ENCODE results near the gene ATP2C2.

Gene ATP2C2

GRCh38 chr16:84465154-84465553 is 96.8 kb downstream of the ATP2C2 start:
- Histone ChIP-seq H3K4me1 (ENCODE audit: control insufficient read depth, insufficient read depth, low read length, poor library complexity, severe bottlenecking) (no peaks in the 10 kb centered on the region), H3K27ac (ENCODE audit: insufficient read depth, low read length, poor library complexity, severe bottlenecking) (no peak overlapping the region), H3K4me3 (ENCODE audit: insufficient read depth, low read depth, low read length, poor library complexity, severe bottlenecking) (no peak overlapping the region), H3K27me3 (replicated peaks; ENCODE audit: control insufficient read depth, insufficient read depth, low read length, poor library complexity, severe bottlenecking) (no peaks in the 10 kb centered on the region), H3K9me3 (ENCODE audit: control insufficient read depth, low read length) (peaks cover 4% of the 10 kb centered on the region), H3K36me3 (ENCODE audit: control insufficient read depth, insufficient read depth, low read length) (peaks cover 5% of the 10 kb centered on the region)
- no peak for DNase-seq

- Histone ChIP-seq H3K27ac (ENCODE audit: insufficient read depth, low read length, poor library complexity, severe bottlenecking) (no peak overlapping the region), H3K4me3 (ENCODE audit: insufficient read depth, low read depth, low read length, poor library complexity, severe bottlenecking) (no peak overlapping the region), H3K27me3 (replicated peaks; ENCODE audit: control insufficient read depth, insufficient read depth, low read length, poor library complexity, severe bottlenecking) (no peaks in the 10 kb centered on the region), H3K36me3 (ENCODE audit: control insufficient read depth, insufficient read depth, low read length) (peaks cover 5% of the 10 kb centered on the region), H3K4me1 (ENCODE audit: control insufficient read depth, insufficient read depth, low read length, poor library complexity, severe bottlenecking) (no peaks in the 10 kb centered on the region), H3K9me3 (ENCODE audit: control insufficient read depth, low read length) (peaks cover 4% of the 10 kb centered on the region)
- DNase-seq: no peak
These were observed 98.4 kb downstream of the ATP2C2 start for GRCh38 chr16:84466692-84467091.

GRCh38 chr16:84467256-84467655 is 98.9 kb downstream of the ATP2C2 start:
- no peaks in the 10 kb centered on the region for H3K4me1 ChIP-seq (ENCODE audit: control insufficient read depth, insufficient read depth, low read length, poor library complexity, severe bottlenecking)
- H3K27me3 ChIP-seq (replicated peaks; ENCODE audit: control insufficient read depth, insufficient read depth, low read length, poor library complexity, severe bottlenecking): no peaks in the 10 kb centered on the region
- peaks cover 4% of the 10 kb centered on the region for H3K9me3 ChIP-seq (ENCODE audit: control insufficient read depth, low read length)
- no peak overlapping the region for H3K4me3 ChIP-seq (ENCODE audit: insufficient read depth, low read depth, low read length, poor library complexity, severe bottlenecking)
- H3K27ac ChIP-seq (ENCODE audit: insufficient read depth, low read length, poor library complexity, severe bottlenecking): no peak overlapping the region
- no peak for DNase-seq
- H3K36me3 ChIP-seq (ENCODE audit: control insufficient read depth, insufficient read depth, low read length): peaks cover 5% of the 10 kb centered on the region

GRCh38 chr16:84467709-84468108 is 99.4 kb downstream of the ATP2C2 start:
- Histone ChIP-seq H3K4me1 (ENCODE audit: control insufficient read depth, insufficient read depth, low read length, poor library complexity, severe bottlenecking) (no peaks in the 10 kb centered on the region), H3K27ac (ENCODE audit: insufficient read depth, low read length, poor library complexity, severe bottlenecking) (no peak overlapping the region), H3K36me3 (ENCODE audit: control insufficient read depth, insufficient read depth, low read length) (peaks cover 5% of the 10 kb centered on the region), H3K4me3 (ENCODE audit: insufficient read depth, low read depth, low read length, poor library complexity, severe bottlenecking) (no peak overlapping the region), H3K27me3 (replicated peaks; ENCODE audit: control insufficient read depth, insufficient read depth, low read length, poor library complexity, severe bottlenecking) (no peaks in the 10 kb centered on the region), H3K9me3 (ENCODE audit: control insufficient read depth, low read length) (peaks cover 4% of the 10 kb centered on the region)
- no peak for DNase-seq

- no peak for DNase-seq
- no peak overlapping the region for H3K27ac ChIP-seq (ENCODE audit: insufficient read depth, low read length, poor library complexity, severe bottlenecking)
- peaks cover 5% of the 10 kb centered on the region for H3K36me3 ChIP-seq (ENCODE audit: control insufficient read depth, insufficient read depth, low read length)
- H3K9me3 ChIP-seq (ENCODE audit: control insufficient read depth, low read length): peaks cover 4% of the 10 kb centered on the region
- no peaks in the 10 kb centered on the region for H3K4me1 ChIP-seq (ENCODE audit: control insufficient read depth, insufficient read depth, low read length, poor library complexity, severe bottlenecking)
- no peak overlapping the region for H3K4me3 ChIP-seq (ENCODE audit: insufficient read depth, low read depth, low read length, poor library complexity, severe bottlenecking)
- no peaks in the 10 kb centered on the region for H3K27me3 ChIP-seq (replicated peaks; ENCODE audit: control insufficient read depth, insufficient read depth, low read length, poor library complexity, severe bottlenecking)
These were observed 103.0 kb downstream of the ATP2C2 start for GRCh38 chr16:84471316-84471715.

GRCh38 chr16:84471966-84472365 is 103.6 kb downstream of the ATP2C2 start:
- H3K36me3 ChIP-seq (ENCODE audit: control insufficient read depth, insufficient read depth, low read length): peaks cover 5% of the 10 kb centered on the region

GRCh38 chr16:84475643-84476240 is 107.4 kb downstream of the ATP2C2 start:
- H3K36me3 ChIP-seq (ENCODE audit: control insufficient read depth, insufficient read depth, low read length): peaks cover 7% of the 10 kb centered on the region
- H3K9me3 ChIP-seq (ENCODE audit: control insufficient read depth, low read length): no peaks in the 10 kb centered on the region
- no peak overlapping the region for H3K4me3 ChIP-seq (ENCODE audit: insufficient read depth, low read depth, low read length, poor library complexity, severe bottlenecking)
- no peaks in the 10 kb centered on the region for H3K27me3 ChIP-seq (replicated peaks; ENCODE audit: control insufficient read depth, insufficient read depth, low read length, poor library complexity, severe bottlenecking)
- no peak for DNase-seq
- no peak overlapping the region for H3K27ac ChIP-seq (ENCODE audit: insufficient read depth, low read length, poor library complexity, severe bottlenecking)
- no peaks in the 10 kb centered on the region for H3K4me1 ChIP-seq (ENCODE audit: control insufficient read depth, insufficient read depth, low read length, poor library complexity, severe bottlenecking)

More at GRCh38 chr16:84471966-84472365, 103.6 kb downstream of the ATP2C2 start:
- DNase-seq: no peak
- H3K4me3 ChIP-seq (ENCODE audit: insufficient read depth, low read depth, low read length, poor library complexity, severe bottlenecking): no peak overlapping the region
- no peaks in the 10 kb centered on the region for H3K4me1 ChIP-seq (ENCODE audit: control insufficient read depth, insufficient read depth, low read length, poor library complexity, severe bottlenecking)
- no peak overlapping the region for H3K27ac ChIP-seq (ENCODE audit: insufficient read depth, low read length, poor library complexity, severe bottlenecking)
- peaks cover 4% of the 10 kb centered on the region for H3K9me3 ChIP-seq (ENCODE audit: control insufficient read depth, low read length)
- no peaks in the 10 kb centered on the region for H3K27me3 ChIP-seq (replicated peaks; ENCODE audit: control insufficient read depth, insufficient read depth, low read length, poor library complexity, severe bottlenecking)

GRCh38 chr16:84476401-84476800 is 108.1 kb downstream of the ATP2C2 start:
- H3K27me3 ChIP-seq (replicated peaks; ENCODE audit: control insufficient read depth, insufficient read depth, low read length, poor library complexity, severe bottlenecking): no peaks in the 10 kb centered on the region
- DNase-seq: no peak
- no peak overlapping the region for H3K27ac ChIP-seq (ENCODE audit: insufficient read depth, low read length, poor library complexity, severe bottlenecking)
- no peak overlapping the region for H3K4me3 ChIP-seq (ENCODE audit: insufficient read depth, low read depth, low read length, poor library complexity, severe bottlenecking)
- H3K4me1 ChIP-seq (ENCODE audit: control insufficient read depth, insufficient read depth, low read length, poor library complexity, severe bottlenecking): no peaks in the 10 kb centered on the region
- H3K9me3 ChIP-seq (ENCODE audit: control insufficient read depth, low read length): no peaks in the 10 kb centered on the region
- peaks cover 11% of the 10 kb centered on the region for H3K36me3 ChIP-seq (ENCODE audit: control insufficient read depth, insufficient read depth, low read length)

- Histone ChIP-seq H3K27me3 (replicated peaks; ENCODE audit: control insufficient read depth, insufficient read depth, low read length, poor library complexity, severe bottlenecking) (no peaks in the 10 kb centered on the region), H3K36me3 (ENCODE audit: control insufficient read depth, insufficient read depth, low read length) (peaks cover 11% of the 10 kb centered on the region), H3K4me1 (ENCODE audit: control insufficient read depth, insufficient read depth, low read length, poor library complexity, severe bottlenecking) (no peaks in the 10 kb centered on the region), H3K4me3 (ENCODE audit: insufficient read depth, low read depth, low read length, poor library complexity, severe bottlenecking) (no peak overlapping the region), H3K27ac (ENCODE audit: insufficient read depth, low read length, poor library complexity, severe bottlenecking) (no peak overlapping the region), H3K9me3 (ENCODE audit: control insufficient read depth, low read length) (no peaks in the 10 kb centered on the region)
- no peak for DNase-seq
These were observed 109.3 kb downstream of the ATP2C2 start for GRCh38 chr16:84477661-84478060.

- no peak for DNase-seq
- H3K4me1 ChIP-seq (ENCODE audit: control insufficient read depth, insufficient read depth, low read length, poor library complexity, severe bottlenecking): no peaks in the 10 kb centered on the region
- no peaks in the 10 kb centered on the region for H3K9me3 ChIP-seq (ENCODE audit: control insufficient read depth, low read length)
- peaks cover 11% of the 10 kb centered on the region for H3K36me3 ChIP-seq (ENCODE audit: control insufficient read depth, insufficient read depth, low read length)
- no peaks in the 10 kb centered on the region for H3K27me3 ChIP-seq (replicated peaks; ENCODE audit: control insufficient read depth, insufficient read depth, low read length, poor library complexity, severe bottlenecking)
- H3K4me3 ChIP-seq (ENCODE audit: insufficient read depth, low read depth, low read length, poor library complexity, severe bottlenecking): no peak overlapping the region
- H3K27ac ChIP-seq (ENCODE audit: insufficient read depth, low read length, poor library complexity, severe bottlenecking): no peak overlapping the region
These were observed 110.0 kb downstream of the ATP2C2 start for GRCh38 chr16:84478172-84478947.

All from effector memory CD4-positive, alpha-beta T cell (primary cell).